ENCODE results near the gene TSKS.
A peak's percentile ranks its signal among the peaks of the same experiment; 100 is the strongest.

The TSKS gene

GRCh38 chr19:49787746-49788145 lies 24.6 kb upstream of the TSKS start:
- no peak overlapping the region for H3K27ac Mint-ChIP-seq
- H3K4me1 Mint-ChIP-seq (ENCODE audit: low read depth), result peaks cover 29% of the 10 kb centered on the region
- H3K9me3 Mint-ChIP-seq, result no peaks in the 10 kb centered on the region
- no peaks in the 10 kb centered on the region for H3K27me3 Mint-ChIP-seq
- peaks cover 97% of the 10 kb centered on the region for H3K36me3 Mint-ChIP-seq (ENCODE audit: low read depth)
- H3K4me3 Mint-ChIP-seq, result no peak overlapping the region
- intact Hi-C loops (cut with micrococcal nuclease), result no loop called here

GRCh38 chr19:49786376-49786820 lies 23.3 kb upstream of the TSKS start:
- no peaks in the 10 kb centered on the region for H3K27me3 Mint-ChIP-seq
- H3K36me3 Mint-ChIP-seq (ENCODE audit: low read depth), result peaks cover 97% of the 10 kb centered on the region
- intact Hi-C loops (cut with micrococcal nuclease), result no loop called here
- H3K27ac Mint-ChIP-seq, result peak overlapping the region; percentile 12
- no peaks in the 10 kb centered on the region for H3K9me3 Mint-ChIP-seq
- H3K4me1 Mint-ChIP-seq (ENCODE audit: low read depth), result peaks cover 43% of the 10 kb centered on the region
- H3K4me3 Mint-ChIP-seq, result no peak overlapping the region

- H3K4me3 Mint-ChIP-seq, result peak overlapping the region; percentile 78
- H3K36me3 Mint-ChIP-seq (ENCODE audit: low read depth), result peaks cover 72% of the 10 kb centered on the region
- intact Hi-C loops (cut with micrococcal nuclease), result no loop called here
- no peaks in the 10 kb centered on the region for H3K27me3 Mint-ChIP-seq
- H3K27ac Mint-ChIP-seq, result peak overlapping the region; percentile 96
- H3K9me3 Mint-ChIP-seq, result no peaks in the 10 kb centered on the region
- peaks cover 64% of the 10 kb centered on the region for H3K4me1 Mint-ChIP-seq (ENCODE audit: low read depth)
Measured at GRCh38 chr19:49782515-49782914, 19.4 kb upstream of the TSKS start.

- Mint-ChIP-seq H3K4me1 (ENCODE audit: low read depth) (peaks cover 61% of the 10 kb centered on the region), H3K27me3 (no peaks in the 10 kb centered on the region), H3K36me3 (ENCODE audit: low read depth) (peaks cover 67% of the 10 kb centered on the region), H3K4me3 (peak overlapping the region; percentile 78), H3K27ac (peak overlapping the region; percentile 96), H3K9me3 (no peaks in the 10 kb centered on the region)
- intact Hi-C loops (cut with micrococcal nuclease), result loop anchor here (2.0 kb wide), 1 partner anchor 65 kb away; no protein-coding TSS in a partner anchor
Measured at GRCh38 chr19:49781394-49781793, 18.3 kb upstream of the TSKS start.

GRCh38 chr19:49780861-49781260 lies 17.8 kb upstream of the TSKS start:
- intact Hi-C loops (cut with micrococcal nuclease), result loop anchor here (2.0 kb wide), 1 partner anchor 64 kb away; no protein-coding TSS in a partner anchor
- Mint-ChIP-seq H3K36me3 (ENCODE audit: low read depth) (peaks cover 67% of the 10 kb centered on the region), H3K4me1 (ENCODE audit: low read depth) (peaks cover 63% of the 10 kb centered on the region), H3K9me3 (no peaks in the 10 kb centered on the region), H3K27me3 (no peaks in the 10 kb centered on the region), H3K27ac (peak overlapping the region; percentile 96), H3K4me3 (peak overlapping the region; percentile 78)

GRCh38 chr19:49779731-49780555 lies 16.8 kb upstream of the TSKS start:
- intact Hi-C loops (cut with micrococcal nuclease), result loop anchor here (2.0 kb wide), 1 partner anchor 63 kb away; no protein-coding TSS in a partner anchor
- Mint-ChIP-seq H3K4me1 (ENCODE audit: low read depth) (peaks cover 58% of the 10 kb centered on the region), H3K4me3 (peak overlapping the region; percentile 78), H3K27ac (peak overlapping the region; percentile 96), H3K36me3 (ENCODE audit: low read depth) (peaks cover 65% of the 10 kb centered on the region), H3K27me3 (no peaks in the 10 kb centered on the region), H3K9me3 (no peaks in the 10 kb centered on the region)

GRCh38 chr19:49776371-49776764 lies 13.3 kb upstream of the TSKS start:
- no peaks in the 10 kb centered on the region for H3K27me3 Mint-ChIP-seq
- H3K4me3 Mint-ChIP-seq, result no peak overlapping the region
- intact Hi-C loops (cut with micrococcal nuclease), result no loop called here
- H3K4me1 Mint-ChIP-seq (ENCODE audit: low read depth), result peaks cover 56% of the 10 kb centered on the region
- H3K36me3 Mint-ChIP-seq (ENCODE audit: low read depth), result peaks cover 53% of the 10 kb centered on the region
- H3K27ac Mint-ChIP-seq, result peak overlapping the region; percentile 56
- no peaks in the 10 kb centered on the region for H3K9me3 Mint-ChIP-seq

- intact Hi-C loops (cut with micrococcal nuclease), result no loop called here
- Mint-ChIP-seq H3K4me3 (no peak overlapping the region), H3K27ac (peak overlapping the region; percentile 56), H3K4me1 (ENCODE audit: low read depth) (peaks cover 52% of the 10 kb centered on the region), H3K27me3 (no peaks in the 10 kb centered on the region), H3K36me3 (ENCODE audit: low read depth) (peaks cover 55% of the 10 kb centered on the region), H3K9me3 (no peaks in the 10 kb centered on the region)
Measured at GRCh38 chr19:49775742-49776370, 12.8 kb upstream of the TSKS start.

GRCh38 chr19:49774969-49775368 lies 11.9 kb upstream of the TSKS start:
- intact Hi-C loops (cut with micrococcal nuclease), result no loop called here
- no peaks in the 10 kb centered on the region for H3K9me3 Mint-ChIP-seq
- H3K4me3 Mint-ChIP-seq, result no peak overlapping the region
- H3K4me1 Mint-ChIP-seq (ENCODE audit: low read depth), result peaks cover 47% of the 10 kb centered on the region
- H3K27me3 Mint-ChIP-seq, result no peaks in the 10 kb centered on the region
- peaks cover 55% of the 10 kb centered on the region for H3K36me3 Mint-ChIP-seq (ENCODE audit: low read depth)
- no peak overlapping the region for H3K27ac Mint-ChIP-seq

GRCh38 chr19:49773663-49774350 lies 10.7 kb upstream of the TSKS start:
- peaks cover 67% of the 10 kb centered on the region for H3K36me3 Mint-ChIP-seq (ENCODE audit: low read depth)
- no peaks in the 10 kb centered on the region for H3K27me3 Mint-ChIP-seq
- H3K27ac Mint-ChIP-seq, result peak overlapping the region; percentile 56
- peaks cover 52% of the 10 kb centered on the region for H3K4me1 Mint-ChIP-seq (ENCODE audit: low read depth)
- intact Hi-C loops (cut with micrococcal nuclease), result no loop called here
- no peaks in the 10 kb centered on the region for H3K9me3 Mint-ChIP-seq
- no peak overlapping the region for H3K4me3 Mint-ChIP-seq

GRCh38 chr19:49772850-49773432 lies 9.8 kb upstream of the TSKS start:
- H3K4me3 Mint-ChIP-seq, result no peak overlapping the region

GRCh38 chr19:49771674-49772139 lies 8.6 kb upstream of the TSKS start:
- H3K36me3 Mint-ChIP-seq (ENCODE audit: low read depth), result peaks cover 77% of the 10 kb centered on the region
- intact Hi-C loops (cut with micrococcal nuclease), result no loop called here
- H3K27me3 Mint-ChIP-seq, result no peaks in the 10 kb centered on the region
- H3K27ac Mint-ChIP-seq, result no peak overlapping the region
- no peak overlapping the region for H3K4me3 Mint-ChIP-seq
- no peaks in the 10 kb centered on the region for H3K9me3 Mint-ChIP-seq
- H3K4me1 Mint-ChIP-seq (ENCODE audit: low read depth), result peaks cover 62% of the 10 kb centered on the region

More at GRCh38 chr19:49772850-49773432, 9.8 kb upstream of the TSKS start:
- H3K27ac Mint-ChIP-seq, result peak overlapping the region; percentile 56
- H3K4me1 Mint-ChIP-seq (ENCODE audit: low read depth), result peaks cover 53% of the 10 kb centered on the region
- no peaks in the 10 kb centered on the region for H3K9me3 Mint-ChIP-seq
- no peaks in the 10 kb centered on the region for H3K27me3 Mint-ChIP-seq
- intact Hi-C loops (cut with micrococcal nuclease), result no loop called here
- H3K36me3 Mint-ChIP-seq (ENCODE audit: low read depth), result peaks cover 67% of the 10 kb centered on the region

- peaks cover 62% of the 10 kb centered on the region for H3K4me1 Mint-ChIP-seq (ENCODE audit: low read depth)
- no peak overlapping the region for H3K4me3 Mint-ChIP-seq
- H3K9me3 Mint-ChIP-seq, result no peaks in the 10 kb centered on the region
- intact Hi-C loops (cut with micrococcal nuclease), result no loop called here
- H3K27ac Mint-ChIP-seq, result no peak overlapping the region
- peaks cover 65% of the 10 kb centered on the region for H3K36me3 Mint-ChIP-seq (ENCODE audit: low read depth)
- H3K27me3 Mint-ChIP-seq, result no peaks in the 10 kb centered on the region
Measured at GRCh38 chr19:49770529-49770928, 7.4 kb upstream of the TSKS start.

Measured in dendritic cell treated with granulocyte-macrophage colony-stimulating factor and Interleukin-4, amounts not matched to agents 40 ng/mL and 50 ng/mL, for 4 days (primary cell).